SW480 (cell line): ENCODE data around the gene SKI.

Experiments used
- DNase-seq: peaks from one replicate; pipeline ENCODE4 v3.0.0-alpha.2; 2016; ENCODE audit warnings: low spot score

SKI gene

GRCh38 chr1:2274929-2275475 lies 46.9 kb downstream of the SKI start:
- DNase-seq, result no peak

DNA sequence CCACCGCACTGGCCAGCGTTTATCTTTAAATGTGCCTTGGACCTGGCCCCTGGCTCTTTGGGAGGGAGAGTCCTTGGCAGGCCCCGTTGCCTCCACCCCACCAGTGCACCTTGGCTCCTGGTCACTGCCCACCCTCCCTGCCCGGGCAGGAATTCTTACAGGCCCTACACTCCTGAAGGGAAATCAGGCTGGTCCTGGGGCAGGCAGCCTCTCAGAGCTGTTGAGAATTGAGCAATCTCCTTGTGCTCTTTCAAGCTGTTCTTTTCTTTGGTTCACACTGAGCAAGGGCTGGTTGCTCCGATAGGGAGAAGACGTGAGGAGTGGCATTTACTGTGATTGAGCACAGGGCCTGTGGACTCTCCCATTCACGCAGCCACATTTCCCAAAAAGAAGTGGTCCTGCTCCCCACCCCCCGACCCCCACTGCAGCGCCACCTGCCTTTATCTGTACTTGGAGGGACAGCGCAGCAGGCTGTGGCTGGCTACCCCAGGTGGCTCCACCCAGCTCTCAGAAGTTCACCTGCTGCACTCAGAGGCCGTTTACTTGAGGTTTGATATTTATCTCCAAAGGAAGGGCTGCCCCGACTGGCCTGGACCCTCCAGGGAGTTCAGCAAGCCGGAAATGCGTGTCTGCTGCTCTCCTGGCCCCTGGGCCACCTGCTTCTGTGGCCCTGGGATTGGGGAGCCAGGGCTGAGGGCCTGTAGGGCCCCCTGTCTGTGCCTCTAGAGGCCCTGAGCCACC lies 47.8 kb downstream of the SKI start:
- DNase-seq, result no peak

GRCh38 chr1:2276803-2277580 lies 48.9 kb downstream of the SKI start:
- no peak for DNase-seq

DNA sequence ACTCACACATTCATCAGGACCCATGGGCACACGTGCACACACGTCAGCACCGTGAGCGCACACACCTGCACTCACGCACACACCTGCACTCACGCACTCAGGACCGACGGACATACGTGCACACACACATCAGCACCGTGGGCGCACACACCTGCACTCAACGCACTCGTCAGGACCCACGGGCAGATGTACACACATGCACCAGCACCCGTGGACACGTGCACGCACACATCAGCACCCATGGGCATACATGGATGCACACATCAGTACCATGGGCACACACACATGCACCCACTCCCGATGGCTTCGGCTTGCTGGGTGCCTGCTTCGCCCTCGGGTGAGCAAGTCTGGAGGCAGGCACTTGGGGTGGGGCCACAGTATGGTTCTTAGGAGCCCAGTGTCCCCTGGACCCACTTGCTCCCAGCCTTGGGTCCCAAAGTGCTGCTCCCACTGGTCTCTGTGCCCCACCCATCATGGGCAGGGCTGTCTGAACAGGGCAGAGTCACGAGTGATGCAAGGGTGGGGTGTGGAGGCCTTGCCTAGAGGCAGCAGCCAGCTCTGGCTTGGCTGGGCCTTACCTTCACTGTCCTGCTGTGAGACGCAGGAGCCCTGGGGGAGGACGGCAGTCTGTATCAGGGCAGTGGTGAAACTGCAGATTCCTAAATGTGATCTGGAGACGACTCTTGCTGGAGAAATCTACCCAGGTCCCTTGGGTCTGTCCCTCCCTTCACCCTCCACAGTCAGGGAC lies 49.8 kb downstream of the SKI start:
- DNase-seq, result no peak

DNA sequence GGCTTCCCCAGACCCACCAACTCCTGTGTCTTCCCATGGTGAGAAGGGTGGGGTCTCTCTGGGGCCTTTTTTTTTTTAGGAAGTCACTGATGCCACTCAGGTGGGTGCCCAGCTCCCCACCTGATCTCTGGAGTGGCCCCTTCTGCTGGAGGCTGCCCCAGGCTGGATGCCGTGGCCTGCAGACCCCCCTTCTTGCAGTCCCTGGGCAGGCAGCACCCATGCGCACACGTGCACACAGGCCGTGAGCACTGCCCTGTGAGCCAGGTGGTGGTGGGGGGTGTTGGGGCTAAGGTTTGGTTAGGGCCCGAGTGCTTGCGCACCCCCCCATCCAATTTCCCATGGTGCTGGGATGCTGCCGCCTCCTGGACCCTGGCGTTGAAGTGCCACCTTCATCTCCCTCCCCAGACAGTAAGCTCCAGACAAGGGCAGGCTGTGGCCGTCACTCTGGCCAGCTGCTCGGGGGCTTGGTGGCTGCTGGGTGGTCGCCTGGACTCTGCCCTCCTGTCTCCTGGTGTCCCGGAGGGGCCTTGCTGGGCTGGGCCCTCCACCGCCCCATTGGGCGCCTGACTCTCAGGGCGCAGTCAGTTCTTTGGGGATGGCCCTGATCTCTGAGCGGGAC lies 50.6 kb downstream of the SKI start:
- no peak for DNase-seq

DNA sequence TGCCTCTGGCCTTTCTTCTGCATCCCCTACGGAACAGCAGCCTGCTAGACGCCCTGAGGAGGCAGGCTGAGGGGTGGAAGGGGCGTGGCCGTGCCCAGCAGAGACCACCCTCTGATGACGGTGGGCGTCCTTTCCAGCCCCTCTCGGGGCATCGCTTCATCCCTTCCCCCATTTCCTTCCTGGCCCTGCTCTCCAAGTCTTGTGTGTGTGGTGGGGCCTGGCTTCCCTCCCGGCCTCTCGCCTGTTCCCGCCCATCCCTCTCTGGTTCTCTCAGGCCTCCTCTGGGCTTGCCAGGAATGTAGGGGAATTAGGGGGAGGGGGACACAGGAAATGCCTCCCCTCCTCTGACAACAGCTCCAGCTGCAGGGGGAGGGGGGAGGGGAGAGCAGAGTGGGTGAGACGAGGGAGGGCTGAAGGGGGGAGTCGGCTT lies 51.1 kb downstream of the SKI start:
- DNase-seq, result no peak

- DNase-seq, result no peak
These were observed 51.7 kb downstream of the SKI start for GRCh38 chr1:2279817-2280216.

GRCh38 chr1:2282556-2283270 lies 54.6 kb downstream of the SKI start:
- DNase-seq, result no peak

GRCh38 chr1:2283371-2283990 lies 55.4 kb downstream of the SKI start:
- DNase-seq, result no peak

DNA sequence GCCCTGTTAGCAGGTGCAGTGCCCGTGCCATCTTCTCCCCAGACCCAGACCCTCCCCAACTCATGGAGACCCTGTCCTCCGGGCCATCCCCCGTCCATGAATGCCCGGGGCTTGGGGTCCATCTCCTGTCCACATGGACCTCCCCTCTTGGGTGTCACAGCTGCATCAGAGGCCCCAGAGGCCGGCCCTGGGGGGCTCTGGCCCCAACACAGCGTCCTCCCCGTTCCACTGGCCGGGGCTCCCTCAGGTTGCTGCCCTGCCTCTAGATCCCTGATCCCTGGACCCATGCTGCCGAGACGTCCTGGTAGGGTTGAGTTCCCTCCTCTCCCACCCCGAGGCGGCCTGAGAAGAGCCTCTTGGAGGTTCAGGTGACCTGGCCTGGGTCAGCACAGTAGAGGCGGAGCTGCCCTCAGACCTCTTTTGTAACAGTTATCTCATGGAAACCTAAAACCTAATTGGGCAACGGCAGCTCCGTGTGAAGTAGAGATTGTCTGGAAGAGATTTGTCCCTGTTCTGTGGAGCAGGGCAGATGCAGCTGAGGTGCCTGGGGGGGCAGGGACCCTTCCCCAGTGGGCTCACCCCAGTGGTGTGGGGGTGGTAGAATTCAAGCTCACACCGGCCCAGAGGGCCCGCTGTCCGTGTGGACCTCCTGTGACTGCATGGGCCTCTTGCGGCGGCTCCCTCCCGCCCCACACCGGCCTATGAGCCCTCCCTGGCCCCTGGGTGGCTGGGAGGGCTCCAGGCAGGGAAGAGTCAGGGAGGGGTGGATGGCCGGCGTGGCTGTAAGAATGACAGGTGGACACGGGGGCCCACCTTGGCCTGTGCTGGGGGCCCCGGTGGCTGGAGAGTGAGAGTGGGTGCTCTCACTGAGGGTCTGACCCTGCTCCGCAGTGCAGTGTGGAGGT lies 56.1 kb downstream of the SKI start:
- DNase-seq, result no peak

DNA sequence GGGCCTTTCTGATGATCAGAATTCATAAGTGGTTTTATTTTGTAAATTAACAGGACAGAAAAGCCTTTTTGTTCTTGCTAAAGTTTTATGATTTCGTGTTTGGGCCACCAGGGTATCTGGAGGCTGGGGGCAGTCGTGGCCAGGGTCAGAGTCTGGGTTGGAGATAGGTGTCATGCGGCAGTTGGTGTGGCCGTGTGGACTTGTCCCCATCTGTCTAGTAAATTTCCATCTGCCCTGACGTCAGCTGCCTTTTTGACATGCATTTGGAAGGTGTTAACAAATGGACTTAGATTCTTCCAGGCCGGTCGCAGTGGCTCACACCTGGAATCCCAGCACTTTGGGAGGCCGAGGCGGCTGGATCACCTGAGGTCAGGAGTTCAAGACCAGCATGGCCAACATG lies 56.8 kb downstream of the SKI start:
- DNase-seq, result no peak

- no peak for DNase-seq
These were observed 58.8 kb downstream of the SKI start for GRCh38 chr1:2286923-2287322.

DNA sequence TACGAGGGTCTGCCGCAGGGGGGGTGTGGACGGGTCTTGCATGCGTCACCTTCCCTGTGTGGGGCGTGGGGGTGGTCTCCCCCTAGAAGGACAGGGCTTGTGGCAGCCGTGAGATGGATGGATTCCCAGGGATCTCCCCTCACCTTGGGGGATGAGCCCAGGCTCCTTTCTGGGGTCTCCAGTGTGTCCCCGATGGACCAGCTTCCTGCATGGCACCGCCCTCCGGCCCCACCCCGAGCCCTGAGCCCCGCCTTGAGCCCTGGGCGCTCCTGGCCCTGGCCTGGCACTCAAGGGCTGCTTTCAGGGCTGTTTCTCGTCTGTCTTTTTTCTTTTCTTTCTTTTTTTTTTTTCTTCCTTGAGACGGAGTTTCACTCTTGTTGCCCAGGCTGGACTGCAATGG lies 59.5 kb downstream of the SKI start:
- DNase-seq, result no peak

- DNase-seq, result no peak
These were observed 60.2 kb downstream of the SKI start for GRCh38 chr1:2288311-2288710.

GRCh38 chr1:2288816-2289536 lies 60.9 kb downstream of the SKI start:
- DNase-seq, result no peak

- no peak for DNase-seq
These were observed 61.5 kb downstream of the SKI start for GRCh38 chr1:2289607-2290006.

DNA sequence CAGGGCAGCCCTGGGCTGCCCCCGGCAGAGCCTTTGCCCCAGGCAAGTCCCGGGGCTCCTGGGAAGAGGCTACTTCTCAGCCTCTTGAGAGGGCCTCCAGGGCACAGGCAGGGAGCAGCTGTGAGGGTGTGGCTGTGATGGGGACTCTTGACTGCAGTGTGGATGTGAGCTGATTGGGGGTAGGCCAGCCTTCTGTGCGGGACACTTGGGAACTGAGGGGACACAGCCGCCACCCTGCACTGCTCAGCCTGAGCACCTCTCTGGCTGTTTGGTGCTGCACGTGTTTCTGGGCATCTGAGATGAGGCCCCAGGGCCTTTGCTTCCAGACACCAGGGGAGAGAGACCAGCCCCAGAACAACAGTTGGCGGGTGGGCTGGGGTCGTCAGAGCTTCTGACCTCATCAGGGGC lies 62.1 kb downstream of the SKI start:
- DNase-seq, result no peak

DNA sequence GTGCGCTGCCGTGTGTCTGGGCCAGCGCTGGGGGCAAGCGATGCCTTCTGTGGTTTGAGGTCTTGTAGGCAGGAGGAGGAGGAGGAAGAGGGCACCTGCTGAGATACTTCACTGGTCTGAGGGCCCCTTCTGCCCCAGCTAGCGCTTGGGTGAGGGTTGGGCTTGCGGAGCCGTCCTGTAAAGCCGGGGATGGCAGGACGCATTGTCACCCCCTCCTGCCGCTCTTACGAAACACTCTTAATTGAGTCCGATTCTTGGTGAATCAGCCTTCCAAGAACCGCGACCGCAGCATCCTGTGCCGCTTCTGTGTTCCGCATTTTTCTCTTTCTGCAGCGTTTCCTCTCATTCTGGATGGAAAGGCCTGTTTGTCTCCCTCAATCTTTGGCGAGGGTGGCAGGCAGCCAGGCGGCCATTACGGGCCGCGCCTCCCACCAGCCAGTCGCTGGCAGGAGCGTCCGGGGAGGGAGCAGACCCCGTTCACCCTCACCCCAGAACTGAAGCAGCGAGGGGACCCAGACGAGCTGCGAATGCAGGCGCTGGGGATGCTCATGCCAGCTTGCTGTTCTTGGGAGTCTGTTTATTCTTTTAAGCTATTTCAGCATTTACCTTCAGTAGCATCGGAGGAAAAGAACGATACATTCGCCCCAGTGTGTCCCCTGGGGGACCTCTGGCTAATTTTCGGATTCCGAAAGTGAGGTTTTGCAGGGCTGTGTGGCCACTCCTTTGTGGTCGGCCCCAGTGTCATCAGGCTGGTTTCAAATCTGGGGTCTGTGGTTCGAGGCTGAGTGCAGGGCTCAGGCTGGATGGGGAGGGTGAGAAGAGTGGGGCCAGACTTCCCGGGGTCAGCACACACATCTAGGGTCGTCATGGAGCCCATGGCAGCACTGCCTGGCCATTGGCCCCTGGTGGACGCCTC lies 62.7 kb downstream of the SKI start:
- DNase-seq, result no peak
